HG02642 (cell line): ENCODE results near the gene SLC11A1.

ENCODE experiments used
- ATAC-seq: cut with Tn5 transposase; IDR thresholded peaks from one replicate; pipeline ENCODE4 v1.9.1; 2021; ENCODE audit warnings: mild to moderate bottlenecking; ENCODE audit not compliant: unreplicated experiment, poor library complexity

Gene SLC11A1

DNA sequence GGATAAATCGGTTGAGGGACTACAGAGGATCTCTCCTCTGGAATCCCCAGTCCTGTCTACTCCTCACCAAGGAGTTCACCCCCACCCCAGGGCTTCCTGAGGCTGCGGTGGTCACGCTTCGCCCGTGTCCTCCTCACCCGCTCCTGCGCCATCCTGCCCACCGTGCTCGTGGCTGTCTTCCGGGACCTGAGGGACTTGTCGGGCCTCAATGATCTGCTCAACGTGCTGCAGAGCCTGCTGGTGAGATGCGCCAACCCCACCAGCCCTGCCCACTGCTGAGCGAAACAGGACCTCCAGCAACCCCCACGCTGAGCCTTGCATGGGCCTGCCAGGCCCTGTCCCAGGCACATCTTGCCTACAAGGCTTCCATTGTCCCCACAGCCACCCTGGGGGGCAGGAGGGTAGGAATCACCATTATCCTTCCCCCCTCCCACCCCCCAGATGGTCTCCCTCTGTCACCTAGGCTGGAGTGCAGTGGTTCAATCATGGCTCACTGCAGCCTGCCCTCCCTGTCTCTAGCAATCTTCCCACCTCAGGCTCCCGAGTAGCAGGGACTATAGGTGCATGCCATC lies 10.9 kb downstream of the SLC11A1 start:
- no peak for ATAC-seq

DNA sequence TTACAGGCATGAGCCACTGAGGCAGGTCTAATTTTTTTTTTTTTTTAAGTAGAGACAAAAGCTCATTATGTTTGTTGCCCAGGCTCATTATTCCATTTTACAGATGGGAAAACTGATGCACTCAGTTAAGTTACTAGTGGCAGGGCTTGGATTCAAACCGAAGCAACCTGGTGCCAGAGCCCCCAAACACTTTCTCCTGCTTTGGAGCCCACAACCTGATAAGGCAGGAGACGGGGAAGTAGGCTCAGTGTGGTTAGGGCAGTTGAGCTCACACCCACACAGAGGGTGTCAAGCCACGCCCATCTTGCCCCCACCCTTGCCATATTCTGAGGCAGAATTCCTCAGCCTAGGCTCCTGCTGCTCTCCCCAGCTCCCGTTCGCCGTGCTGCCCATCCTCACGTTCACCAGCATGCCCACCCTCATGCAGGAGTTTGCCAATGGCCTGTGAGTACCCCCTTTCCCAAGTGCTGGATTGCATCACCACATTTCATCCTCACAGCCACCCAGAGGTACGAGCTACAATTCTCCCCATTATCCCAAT lies 11.7 kb downstream of the SLC11A1 start:
- no peak for ATAC-seq

DNA sequence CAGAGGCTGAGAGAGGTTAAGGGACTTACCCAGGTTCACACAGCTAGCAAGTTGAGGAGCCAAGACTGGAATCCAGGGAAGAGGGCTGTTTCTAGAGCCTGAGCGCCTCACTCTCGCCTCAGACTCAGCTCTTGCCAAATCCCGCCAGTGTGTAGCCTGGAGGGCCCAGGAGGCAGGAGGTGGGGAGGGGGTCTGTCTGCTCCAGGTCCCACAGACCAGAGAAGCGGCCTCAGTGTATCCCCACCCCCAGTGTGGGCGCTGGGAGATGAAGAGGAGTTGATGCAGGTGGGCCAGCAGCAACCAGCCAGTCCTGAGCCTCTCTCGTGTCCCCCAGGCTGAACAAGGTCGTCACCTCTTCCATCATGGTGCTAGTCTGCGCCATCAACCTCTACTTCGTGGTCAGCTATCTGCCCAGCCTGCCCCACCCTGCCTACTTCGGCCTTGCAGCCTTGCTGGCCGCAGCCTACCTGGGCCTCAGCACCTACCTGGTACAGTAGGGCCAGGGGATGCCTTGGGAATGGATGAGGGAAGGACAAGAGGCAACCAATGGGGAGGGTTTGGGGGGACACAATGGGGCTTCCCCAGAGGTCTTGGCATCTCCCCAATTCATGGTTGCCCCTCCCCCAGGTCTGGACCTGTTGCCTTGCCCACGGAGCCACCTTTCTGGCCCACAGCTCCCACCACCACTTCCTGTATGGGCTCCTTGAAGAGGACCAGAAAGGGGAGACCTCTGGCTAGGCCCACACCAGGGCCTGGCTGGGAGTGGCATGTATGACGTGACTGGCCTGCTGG lies 12.4 kb downstream of the SLC11A1 start:
- ATAC-seq = no peak

DNA sequence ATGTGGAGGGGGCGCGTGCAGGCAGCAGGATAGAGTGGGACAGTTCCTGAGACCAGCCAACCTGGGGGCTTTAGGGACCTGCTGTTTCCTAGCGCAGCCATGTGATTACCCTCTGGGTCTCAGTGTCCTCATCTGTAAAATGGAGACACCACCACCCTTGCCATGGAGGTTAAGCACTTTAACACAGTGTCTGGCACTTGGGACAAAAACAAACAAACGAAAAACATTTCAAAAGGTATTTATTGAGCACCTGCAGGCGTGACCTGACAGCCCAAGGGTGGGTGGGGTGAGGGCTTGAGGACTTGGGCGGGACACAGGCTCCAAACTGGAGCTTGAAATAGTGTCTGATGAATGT lies 13.0 kb downstream of the SLC11A1 start:
- ATAC-seq = no peak

DNA sequence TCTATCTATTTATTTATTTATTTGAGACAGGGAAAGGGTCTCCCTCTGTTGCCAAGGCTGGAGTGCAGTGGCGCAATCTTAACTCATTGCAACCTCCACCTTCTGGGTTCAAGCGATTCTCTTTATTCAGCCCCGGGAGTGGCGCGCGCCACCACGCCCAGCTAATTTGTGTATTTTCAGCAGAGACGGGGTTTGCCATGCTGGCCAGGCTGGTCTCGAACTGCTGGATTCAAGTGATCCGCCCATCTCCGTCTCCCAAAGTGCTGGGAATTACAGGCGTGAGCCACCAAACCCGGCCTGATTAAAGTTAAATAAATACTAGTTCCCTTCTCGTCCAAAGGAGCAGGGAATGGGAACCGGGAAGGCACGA lies 13.4 kb downstream of the SLC11A1 start:
- no peak for ATAC-seq

DNA sequence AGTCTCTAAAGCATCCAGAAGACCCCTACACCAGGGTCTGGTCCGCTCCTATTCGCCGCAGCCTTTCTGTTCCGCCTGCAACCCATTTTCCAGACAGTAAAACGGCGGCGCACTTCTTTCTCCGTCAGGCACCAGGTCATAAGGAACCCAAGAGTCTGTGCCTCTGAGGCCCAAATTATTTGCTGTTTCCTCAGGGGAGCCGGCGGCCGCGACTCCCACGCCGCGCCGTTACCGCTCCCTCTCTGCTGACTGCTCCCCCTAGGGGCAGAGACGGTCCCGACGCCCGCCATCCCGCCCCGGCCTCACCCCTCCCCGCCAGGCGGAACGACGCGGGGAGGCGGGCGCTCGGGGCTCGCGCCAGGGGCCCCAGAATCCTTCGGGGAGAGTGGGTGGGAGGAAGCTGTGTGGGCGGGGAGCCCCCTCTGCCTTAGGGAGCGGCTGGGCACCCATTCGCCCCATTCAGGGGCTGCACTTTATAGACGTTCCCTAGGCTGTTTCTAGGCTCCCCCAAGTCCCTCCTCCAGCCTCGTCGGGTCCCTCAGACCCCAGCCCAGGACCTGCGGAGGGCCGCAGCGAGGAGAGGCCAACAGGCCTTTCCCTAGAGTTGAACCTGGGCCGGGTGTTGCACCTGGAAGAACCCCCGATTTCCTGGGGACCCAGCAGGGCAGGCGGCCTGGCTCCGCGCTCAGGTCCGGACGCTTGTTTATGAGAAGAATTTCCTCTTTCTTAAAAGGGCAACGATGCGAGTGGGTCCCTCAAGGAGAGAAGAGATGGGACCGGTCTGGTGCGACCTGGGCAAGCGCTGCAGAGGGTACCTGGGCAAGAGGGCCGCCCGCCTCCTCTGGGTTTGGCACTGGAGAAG lies 14.0 kb downstream of the SLC11A1 start:
- ATAC-seq = peak; percentile 53

DNA sequence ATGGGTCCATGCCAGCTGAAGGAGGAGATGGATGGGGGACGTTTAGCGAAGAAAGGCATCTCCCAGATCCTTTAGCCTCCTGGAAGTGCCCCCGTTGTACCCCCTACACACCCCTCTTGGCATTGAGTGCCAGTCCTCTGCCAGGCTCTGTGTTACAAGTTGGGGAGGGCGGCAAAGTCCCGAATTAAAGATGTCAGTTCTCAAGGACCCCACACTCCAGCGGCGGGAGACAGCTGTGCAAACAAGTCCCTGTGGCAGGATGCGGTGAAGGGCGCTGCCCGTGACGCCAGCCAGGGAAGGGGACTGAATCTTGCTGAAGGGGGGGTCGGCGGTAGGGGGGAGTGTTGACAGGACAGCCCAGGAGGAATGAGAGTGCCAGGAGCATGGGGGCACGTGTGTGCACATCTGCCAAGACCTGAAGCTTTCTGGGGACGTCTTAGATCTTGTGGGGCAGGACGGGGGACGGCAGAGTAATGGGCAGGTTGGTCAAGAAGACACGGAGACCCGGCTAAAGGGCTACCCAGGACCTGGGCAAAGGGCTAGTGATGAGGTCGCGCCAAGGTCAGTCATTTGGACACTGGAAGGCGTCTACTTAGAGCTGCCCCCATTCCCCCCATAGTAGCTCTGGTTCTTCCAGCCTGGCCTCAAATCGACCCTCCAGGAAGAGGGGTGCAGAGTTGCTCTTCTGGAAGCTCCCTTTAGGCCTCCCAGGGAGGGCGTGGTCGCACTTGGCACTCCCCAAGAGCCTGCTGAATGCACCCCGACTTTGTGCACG lies 14.8 kb downstream of the SLC11A1 start:
- no peak for ATAC-seq

DNA sequence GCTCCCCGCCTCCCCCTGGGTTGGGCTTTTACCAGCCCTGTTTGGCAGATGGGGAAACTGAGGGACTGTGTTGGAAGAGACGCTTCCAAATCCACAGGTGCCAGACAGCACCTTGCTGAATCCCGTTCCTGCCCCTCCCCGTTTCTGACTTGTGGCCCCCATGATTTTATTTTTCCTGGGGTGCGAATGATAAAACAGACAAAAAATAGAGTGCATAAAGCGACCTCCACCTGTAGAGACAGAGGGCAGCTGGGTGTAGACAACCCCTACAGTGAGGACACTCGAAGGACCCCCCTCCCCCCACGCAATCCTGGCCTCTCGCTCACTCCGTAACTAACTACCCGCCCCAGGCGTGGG lies 15.4 kb downstream of the SLC11A1 start:
- no peak for ATAC-seq

DNA sequence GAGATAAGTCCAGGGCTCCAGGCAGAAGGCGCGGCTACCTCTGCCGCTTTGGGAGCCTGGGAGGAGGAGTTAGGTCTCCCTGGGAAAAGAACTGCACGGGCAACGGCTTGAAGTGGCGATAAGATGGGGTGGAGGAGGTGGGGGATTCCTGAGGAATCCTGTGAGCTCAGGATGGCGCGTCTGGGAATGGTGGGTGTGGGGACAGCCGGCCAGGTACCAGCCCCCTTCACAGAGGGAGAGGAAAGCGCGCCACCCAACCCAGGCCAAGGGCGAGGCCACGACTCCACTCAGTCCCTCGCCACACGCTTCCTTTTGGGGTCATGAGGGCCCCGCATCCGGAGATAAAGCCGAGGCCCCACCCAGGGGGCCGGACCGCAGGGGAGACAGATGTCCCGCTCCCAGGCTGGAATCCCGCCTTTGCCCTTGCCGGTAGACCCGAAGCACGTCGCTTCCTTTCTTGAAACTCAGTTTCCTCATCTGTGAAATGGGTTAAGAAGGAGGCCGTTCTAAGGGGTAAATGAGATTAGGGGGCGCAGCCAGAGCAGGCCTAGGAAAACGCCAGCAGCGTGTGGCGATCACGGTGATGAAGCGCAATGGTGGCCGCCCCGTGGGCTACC lies 15.9 kb downstream of the SLC11A1 start:
- no peak for ATAC-seq

DNA sequence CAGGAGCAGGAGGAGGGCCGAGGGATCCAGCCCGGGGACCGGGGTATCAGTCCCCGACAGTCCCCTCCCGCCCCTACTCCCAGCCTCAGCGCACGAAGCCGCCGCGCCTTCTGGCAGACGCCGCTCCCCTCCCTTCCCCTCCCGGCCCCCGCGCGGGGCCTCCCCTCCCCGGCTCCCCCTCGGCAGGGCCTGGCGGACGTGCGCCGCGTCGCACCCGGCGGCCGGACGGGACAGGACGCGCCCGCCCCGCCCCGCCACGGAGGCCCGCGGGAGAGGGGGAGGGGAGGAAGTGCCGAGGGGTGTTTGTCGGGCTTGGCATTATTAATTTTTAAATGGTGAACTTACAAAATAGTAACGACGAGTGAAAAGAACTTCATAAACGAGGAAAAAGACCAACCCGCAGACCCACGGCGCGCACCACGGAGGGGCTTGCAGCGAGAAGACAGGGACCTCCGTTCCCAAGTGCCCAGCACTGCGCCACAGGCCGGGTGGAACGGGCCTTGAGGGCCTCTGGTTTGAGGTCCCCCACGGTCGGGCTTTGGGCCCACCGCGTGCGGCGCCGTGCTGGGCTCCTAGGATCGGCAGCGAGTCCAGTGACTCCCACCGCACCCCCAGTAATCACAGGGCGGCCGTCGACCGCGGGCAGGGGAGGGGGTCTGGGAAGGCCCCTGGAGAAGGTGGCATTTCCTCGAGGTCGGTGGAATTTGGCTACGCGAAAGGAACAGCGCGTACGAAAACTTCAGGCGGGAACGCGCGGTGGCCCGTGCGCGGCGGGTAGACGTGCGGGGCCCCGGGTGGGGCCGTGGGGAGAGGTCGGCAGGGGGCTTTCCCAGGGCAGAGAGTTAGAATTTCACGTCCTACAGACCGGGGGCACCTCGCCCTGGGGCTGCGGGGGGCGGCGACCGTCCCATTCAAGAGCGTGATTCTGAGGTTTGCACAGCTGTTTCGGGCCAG lies 16.6 kb downstream of the SLC11A1 start:
- ATAC-seq = peak; percentile 20

DNA sequence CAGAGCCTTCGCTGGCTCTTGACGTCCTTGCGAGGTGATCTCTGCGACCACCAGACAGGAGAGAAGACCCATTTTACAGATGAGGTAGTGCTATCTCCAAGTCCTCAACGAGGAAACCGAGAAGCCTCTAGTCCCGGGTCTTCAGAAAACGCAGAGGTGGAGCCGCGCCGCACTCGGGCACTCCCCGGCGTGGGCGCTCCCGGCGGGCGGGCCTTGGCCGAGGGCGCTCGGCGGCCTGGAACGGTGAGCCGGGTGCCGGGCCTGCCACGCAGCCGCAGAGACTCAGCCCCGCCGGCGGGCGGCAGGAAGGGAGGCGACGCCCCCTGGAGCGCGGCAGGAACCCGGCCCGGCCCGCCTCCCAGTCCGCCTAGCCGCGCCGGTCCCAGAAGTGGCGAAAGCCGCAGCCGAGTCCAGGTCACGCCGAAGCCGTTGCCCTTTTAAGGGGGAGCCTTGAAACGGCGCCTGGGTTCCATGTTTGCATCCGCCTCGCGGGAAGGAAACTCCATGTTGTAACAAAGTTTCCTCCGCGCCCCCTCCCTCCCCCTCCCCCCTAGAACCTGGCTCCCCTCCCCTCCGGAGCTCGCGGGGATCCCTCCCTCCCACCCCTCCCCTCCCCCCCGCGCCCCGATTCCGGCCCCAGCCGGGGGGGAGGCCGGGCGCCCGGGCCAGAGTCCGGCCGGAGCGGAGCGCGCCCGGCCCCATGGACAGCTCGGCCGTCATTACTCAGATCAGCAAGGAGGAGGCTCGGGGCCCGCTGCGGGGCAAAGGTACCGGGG lies 17.5 kb downstream of the SLC11A1 start, which contains the start of gene CTDSP1:
CTDSP1 (plus strand) TSS at position 478 of the 776 bp plus-strand sequence; CDS start at position 701, 223 bp downstream.
- peak; percentile 50 for ATAC-seq

DNA sequence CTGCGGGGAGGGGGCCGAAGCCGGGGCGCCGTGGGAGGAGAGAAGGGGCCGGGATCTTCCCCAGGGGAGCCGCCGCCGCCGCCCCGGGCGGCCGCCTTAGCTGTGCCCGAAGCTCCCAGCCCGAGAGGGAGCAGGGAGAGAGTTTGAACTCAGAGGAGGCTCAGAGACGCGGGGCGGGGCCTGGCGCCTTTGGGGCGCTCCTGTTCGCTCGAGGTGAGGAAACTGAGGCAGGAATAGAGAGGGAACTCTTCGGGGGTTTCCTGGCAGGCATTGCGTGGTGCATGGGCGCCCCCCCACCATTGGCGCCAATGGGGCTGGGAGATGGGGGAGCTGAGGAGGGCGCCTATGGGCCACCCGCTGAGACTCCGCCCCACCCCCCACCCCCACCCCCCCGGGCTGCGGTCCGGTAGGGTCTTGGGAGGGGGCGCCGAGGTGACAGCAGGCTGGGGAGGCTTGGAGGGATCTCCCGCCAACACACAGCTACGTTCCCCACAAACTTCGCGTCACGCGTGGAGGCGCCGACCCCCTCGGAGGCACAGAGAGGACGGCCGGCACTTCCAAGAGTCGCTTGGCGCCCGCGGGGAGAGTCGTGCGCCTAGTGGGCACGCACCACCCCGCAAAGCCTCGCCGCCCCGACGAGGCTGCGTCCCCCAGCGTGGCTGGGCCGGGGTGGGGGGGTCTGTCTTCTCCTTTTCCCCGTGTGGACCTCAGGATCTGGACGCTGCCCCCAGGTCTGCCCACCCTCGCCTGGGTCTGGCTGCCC lies 18.3 kb downstream of the SLC11A1 start:
- ATAC-seq = peak; percentile 3

DNA sequence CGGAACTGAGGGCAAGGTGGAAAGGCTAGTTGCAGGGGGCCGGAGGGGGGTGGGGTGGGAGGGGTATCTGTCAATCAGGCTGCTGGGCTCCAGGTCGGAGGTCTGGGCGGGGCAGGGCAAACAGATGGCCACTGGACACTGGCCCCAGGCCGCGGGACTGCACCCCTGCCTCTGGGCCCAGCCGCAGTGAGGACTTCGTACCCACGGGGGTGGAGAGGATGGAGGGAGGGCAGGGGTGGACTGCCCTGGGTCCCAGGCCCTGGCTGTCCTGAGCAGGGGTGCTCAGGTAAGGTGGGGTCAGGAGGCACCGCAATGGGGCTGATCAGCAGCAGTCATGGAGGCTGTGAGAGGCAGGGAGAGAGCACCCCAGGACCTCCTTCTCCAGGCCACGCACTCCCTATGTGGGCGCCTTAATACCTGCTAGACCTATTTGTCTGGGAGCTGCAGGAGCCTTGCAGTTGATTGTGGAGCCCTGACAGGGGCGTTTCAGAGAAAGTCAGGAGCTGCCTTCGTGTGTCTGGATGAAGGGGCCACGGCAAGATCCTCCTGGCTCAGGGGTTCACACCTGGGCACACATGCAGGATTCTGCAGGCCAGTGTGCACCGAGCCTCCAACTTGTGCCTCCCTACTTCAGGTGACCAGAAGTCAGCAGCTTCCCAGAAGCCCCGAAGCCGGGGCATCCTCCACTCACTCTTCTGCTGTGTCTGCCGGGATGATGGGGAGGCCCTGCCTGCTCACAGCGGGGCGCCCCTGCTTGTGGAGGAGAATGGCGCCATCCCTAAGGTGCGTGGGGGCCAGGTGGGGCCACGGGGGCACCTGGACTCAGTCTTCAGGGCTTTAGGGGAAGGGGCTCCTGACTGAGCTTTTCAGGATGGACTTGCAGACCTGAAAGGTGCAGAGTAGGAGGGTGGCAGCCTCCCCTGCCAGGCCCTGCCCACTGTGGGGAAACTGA lies 19.1 kb downstream of the SLC11A1 start:
- no peak for ATAC-seq

DNA sequence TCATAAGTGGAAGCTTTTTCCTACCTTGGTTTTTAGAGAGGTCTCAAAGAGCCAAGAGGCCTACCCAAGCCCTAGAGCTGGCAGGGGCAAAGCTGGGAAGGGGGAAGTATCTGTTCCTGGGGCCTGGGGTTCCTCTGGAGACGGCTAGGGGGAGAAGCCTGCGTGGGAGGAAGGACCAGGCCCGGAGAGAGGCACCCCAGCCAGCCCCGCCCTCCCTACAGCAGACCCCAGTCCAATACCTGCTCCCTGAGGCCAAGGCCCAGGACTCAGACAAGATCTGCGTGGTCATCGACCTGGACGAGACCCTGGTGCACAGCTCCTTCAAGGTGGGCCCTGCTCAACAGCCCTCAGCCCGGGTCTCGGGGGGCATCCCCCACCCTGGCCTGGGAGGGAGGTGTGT lies 19.8 kb downstream of the SLC11A1 start:
- ATAC-seq = no peak

DNA sequence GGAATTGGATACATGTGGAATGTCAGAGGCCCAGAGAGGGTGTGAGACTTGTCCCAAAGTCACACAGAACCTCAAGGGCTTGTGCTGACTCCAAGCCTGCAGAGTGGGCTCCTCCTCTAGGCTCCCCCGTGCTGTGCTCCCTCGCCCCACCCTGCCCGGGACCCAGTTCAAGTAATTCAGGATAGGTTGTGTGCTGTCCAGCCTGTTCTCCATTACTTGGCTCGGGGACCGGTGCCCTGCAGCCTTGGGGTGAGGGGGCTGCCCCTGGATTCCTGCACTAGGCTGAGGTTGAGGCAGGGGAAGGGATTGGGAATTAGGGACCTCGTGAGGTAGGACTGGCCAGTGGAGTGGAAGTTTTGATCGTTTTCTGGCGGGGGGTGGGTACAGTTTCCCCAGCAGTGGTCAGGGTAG lies 20.4 kb downstream of the SLC11A1 start:
- no peak for ATAC-seq

DNA sequence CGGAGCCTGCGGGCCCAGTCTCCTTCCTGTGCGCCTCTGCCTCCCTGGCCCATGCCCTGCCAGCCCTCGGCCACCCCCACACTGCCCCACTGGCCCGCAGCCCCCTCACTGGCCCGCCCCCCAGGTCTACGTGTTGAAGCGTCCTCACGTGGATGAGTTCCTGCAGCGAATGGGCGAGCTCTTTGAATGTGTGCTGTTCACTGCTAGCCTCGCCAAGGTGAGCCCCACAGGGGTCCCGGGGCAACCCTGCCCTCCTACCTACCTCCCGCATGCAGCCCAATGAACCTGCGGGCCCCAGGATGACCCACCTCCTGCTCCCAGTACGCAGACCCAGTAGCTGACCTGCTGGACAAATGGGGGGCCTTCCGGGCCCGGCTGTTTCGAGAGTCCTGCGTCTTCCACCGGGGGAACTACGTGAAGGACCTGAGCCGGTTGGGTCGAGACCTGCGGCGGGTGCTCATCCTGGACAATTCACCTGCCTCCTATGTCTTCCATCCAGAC lies 20.9 kb downstream of the SLC11A1 start:
- ATAC-seq = no peak
